Upper lobe of left lung (tissue), 6 donors: ENCODE measurements around the gene KRTAP5-10. TPM values are rescaled to one million over a fixed set of nuclear protein-coding genes. Genes with fewer than 3 reads are reported as not detected.
"Not testable (repeated sequence)": the region's sequence is repeated elsewhere in the genome, so short reads cannot be mapped to it uniquely, and the experiment has no call there.

Source experiments
- ATAC-seq, 2 donors: fragments of 200-7000 bp; cut with Tn5 transposase; one replicate each; pipeline ENCODE4 v1.9.1; 2022; ENCODE audit warnings: mild to moderate bottlenecking in 2 of 2, moderate library complexity in 2 of 2; ENCODE audit not compliant: low FRiP score in 2 of 2
- DNase-seq, 2 donors: peaks; one replicate each; pipeline ENCODE4 v3.0.0-alpha.2; 2019 to 2020
- H3K27ac ChIP-seq, 4 donors: fragments of 200-600 bp; sonication (generic); one replicate each; pipeline ENCODE4 v1.5.1; 2016 to 2019
- H3K27me3 ChIP-seq, 4 donors: fragments of 200-600 bp; sonication (generic); one replicate each; pipeline ENCODE4 v1.5.1; 2017 to 2019
- H3K36me3 ChIP-seq, 4 donors: fragments of 200-600 bp; sonication (generic); one replicate each; pipeline ENCODE4 v1.5.1; 2016 to 2019
- H3K4me1 ChIP-seq, 4 donors: fragments of 200-600 bp; sonication (generic); one replicate each; pipeline ENCODE4 v1.5.1; 2018 to 2019
- H3K4me3 ChIP-seq, 4 donors: fragments of 200-600 bp; sonication (generic); one replicate each; pipeline ENCODE4 v1.5.1; 2017 to 2019; ENCODE audit warnings: mild to moderate bottlenecking in 2 of 4, moderate library complexity in 1 of 4
- H3K9me3 ChIP-seq, 4 donors: fragments of 200-600 bp; sonication (generic); one replicate each; pipeline ENCODE4 v1.5.1; 2018 to 2019
- CTCF ChIP-seq, 6 experiments: fragments of 450-650 bp in 4 of 6; fragments of 200-600 bp in 2 of 6; sonication (generic) in 2 of 6; IDR thresholded peaks; one replicate each; pipeline ENCODE4 v1.5.1; 2016 to 2019; ENCODE audit warnings: antibody characterized with exemption in 6 of 6
- EP300 ChIP-seq, 4 donors: sonication (generic); formaldehyde crosslinking; IDR thresholded peaks; one replicate each; pipeline ENCODE4 v1.5.1; 2017; ENCODE audit warnings: antibody characterized with exemption in 4 of 4, control low read depth in 2 of 4
- POLR2A ChIP-seq, 4 donors: fragments of 450-650 bp; IDR thresholded peaks; one replicate each; pipeline ENCODE4 v1.5.1; 2016 to 2017; ENCODE audit warnings: antibody characterized with exemption in 4 of 4, mild to moderate bottlenecking in 2 of 4
- POLR2AphosphoS5 ChIP-seq, 2 donors: sonication (generic); formaldehyde crosslinking; IDR thresholded peaks; one replicate each; pipeline ENCODE4 v1.5.1; 2017; ENCODE audit warnings: antibody characterized with exemption in 2 of 2
- WGBS, 2 donors: methylation state at CpG; one replicate each; pipeline ENCODE4 v1.1.5; 2017 to 2018; 5-methylcytosine and 5-hydroxymethylcytosine counted together
- total RNA-seq, 6 donors: library from RNA; depleted of rRNA in 4 of 6; stranded (reverse); fragments of >200 nt in 4 of 6; gene quantifications; one replicate each; pipeline versions ENCODE4 v1.1.0 to v1.2.1, GENCODE V29; 2016 to 2021
- donor health status: DM: no; HTN: no; CAD: no; lungs with moderate emphysema.
- donor health status: DM: no; HTN: yes; CAD: no; lungs with severe emphysema.

The KRTAP5-10 gene, protein sequence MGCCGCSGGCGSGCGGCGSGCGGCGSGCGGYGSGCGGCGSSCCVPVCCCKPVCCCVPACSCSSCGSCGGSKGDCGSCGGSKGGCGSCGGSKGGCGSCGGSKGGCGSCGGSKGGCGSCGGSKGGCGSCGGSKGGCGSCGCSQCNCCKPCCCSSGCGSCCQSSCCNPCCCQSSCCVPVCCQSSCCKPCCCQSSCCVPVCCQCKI
- under 1 TPM in 1 of 6 donors, not detected in 5; 0.34 TPM for total RNA-seq

GRCh38 chr11:71565263-71565662 lies at the start of gene KRTAP5-10:
TSS of gene KRTAP5-10 (plus strand) at chr11:71565563. CDS start at chr11:71565588, 25 bp downstream.
- TF ChIP-seq CTCF (IDR thresholded peaks at IDR 0.05) (no peak), EP300 (IDR thresholded peaks at IDR 0.05) (no peak)
- no peaks in the 10 kb centered on the region for H3K4me1 ChIP-seq
- ATAC-seq (no peak), DNase-seq (no peak)
- no peak within 1 kb of the TSS for H3K4me3 ChIP-seq
- 57 to 61% methylated on average over 3 of the region's 5 CpGs for WGBS, 2 donors
- no peaks in the 10 kb centered on the region for H3K9me3 ChIP-seq
- no peaks in the 10 kb centered on the region for H3K36me3 ChIP-seq
- no peak within 1 kb of the TSS for H3K27ac ChIP-seq
- no peaks in the 10 kb centered on the region for H3K27me3 ChIP-seq

DNA sequence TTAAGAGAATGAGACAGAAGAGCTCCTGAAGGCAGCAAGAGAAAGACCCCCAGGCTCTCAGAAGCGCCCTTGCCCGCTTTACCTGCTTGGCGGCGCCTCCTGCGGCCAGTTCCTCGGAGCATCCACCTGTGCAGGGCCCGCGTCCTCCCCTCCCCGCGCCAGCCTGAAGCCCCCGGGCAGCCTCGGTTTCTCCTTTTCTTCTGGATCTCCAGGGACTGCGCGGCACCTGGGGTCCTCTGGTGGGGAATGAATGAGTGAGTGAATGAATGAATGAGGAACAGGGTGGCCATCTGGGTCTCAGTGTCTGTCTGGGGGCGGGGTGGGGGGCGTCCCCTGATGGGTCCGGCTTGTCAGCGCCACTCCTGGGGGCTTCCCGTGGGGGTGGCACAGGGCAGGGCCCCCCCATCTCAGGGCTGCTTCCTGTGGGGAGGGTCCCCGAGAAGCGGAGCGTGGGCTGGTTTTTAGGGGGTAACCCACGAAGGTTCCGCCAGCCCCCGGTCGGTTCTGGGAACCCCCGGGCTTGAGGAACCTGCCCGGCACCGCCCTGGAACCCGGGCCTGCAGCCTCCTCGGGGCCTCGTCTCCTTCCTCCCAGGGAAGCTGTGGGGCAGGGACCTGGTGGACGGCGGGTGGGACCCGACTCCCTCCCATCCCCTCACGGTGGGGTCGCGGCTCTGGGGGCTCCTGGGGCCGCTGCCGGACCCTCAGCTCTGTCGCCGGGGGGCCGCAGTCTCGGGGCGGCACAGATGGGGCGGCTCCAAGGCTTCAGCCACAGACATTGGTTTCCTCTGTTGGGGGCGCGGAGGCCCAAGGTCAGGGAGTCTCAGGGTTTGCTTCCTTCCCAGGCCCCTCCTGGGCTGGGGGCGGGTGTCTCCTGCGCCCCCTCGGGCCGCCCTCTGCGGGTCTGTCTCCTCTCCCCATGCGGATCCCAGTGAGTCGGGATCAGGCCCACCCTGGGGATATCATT lies 46.6 kb upstream of the KRTAP5-10 start:
- Histone ChIP-seq H3K4me3 (no peak overlapping the region), H3K27ac (no peak overlapping the region), H3K9me3 (no peaks in the 10 kb centered on the region), H3K4me1 (no peaks in the 10 kb centered on the region), H3K27me3 (no peaks in the 10 kb centered on the region), H3K36me3 (no peaks in the 10 kb centered on the region)
- TF ChIP-seq POLR2A (IDR thresholded peaks at IDR 0.05) (no peak), POLR2AphosphoS5 (IDR thresholded peaks at IDR 0.05) (no peak)
- ATAC-seq (peak; percentile 16 to 51), DNase-seq (peak in 1 of 2 donors; percentile 66)
- WGBS, 2 donors, result 94 to 95% methylated on average over 6 to 48 of the region's 55 CpGs

DNA sequence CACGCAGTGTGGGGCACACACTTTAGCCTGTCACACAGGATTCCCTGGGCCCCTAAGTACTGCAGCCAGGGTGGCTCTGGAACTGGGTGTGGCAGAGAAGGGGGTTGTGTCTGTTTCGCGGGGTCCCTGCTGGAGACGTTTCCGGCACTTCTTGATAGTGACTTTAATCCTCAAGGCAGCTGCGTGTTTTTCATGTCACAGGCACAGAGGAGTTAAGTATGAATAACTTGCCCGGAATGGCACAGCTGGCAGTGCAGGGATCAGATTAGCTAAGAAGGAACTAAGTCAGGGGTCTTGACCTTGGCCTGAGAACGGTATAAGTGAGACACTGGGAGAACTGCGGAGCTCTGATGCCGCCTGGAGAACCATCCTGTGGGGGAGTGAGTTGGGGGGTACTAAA lies 45.8 kb upstream of the KRTAP5-10 start:
- ATAC-seq (no peak), DNase-seq (no peak)
- no peaks in the 10 kb centered on the region for H3K36me3 ChIP-seq
- H3K27ac ChIP-seq, result no peak overlapping the region
- H3K9me3 ChIP-seq, result no peaks in the 10 kb centered on the region
- 70 to 77% methylated on average over 5 to 10 of the region's 10 CpGs for WGBS, 2 donors
- TF ChIP-seq EP300 (IDR thresholded peaks at IDR 0.05) (no peak), POLR2A (IDR thresholded peaks at IDR 0.05) (no peak), POLR2AphosphoS5 (IDR thresholded peaks at IDR 0.05) (no peak), CTCF (IDR thresholded peaks at IDR 0.05) (no peak)
- H3K27me3 ChIP-seq, result no peaks in the 10 kb centered on the region
- no peak overlapping the region for H3K4me3 ChIP-seq
- H3K4me1 ChIP-seq, result no peaks in the 10 kb centered on the region

GRCh38 chr11:71525188-71525937 lies 40.0 kb upstream of the KRTAP5-10 start:
- TF ChIP-seq CTCF (IDR thresholded peaks at IDR 0.05) (no peak), POLR2AphosphoS5 (IDR thresholded peaks at IDR 0.05) (no peak), EP300 (IDR thresholded peaks at IDR 0.05) (no peak), POLR2A (IDR thresholded peaks at IDR 0.05) (no peak)
- H3K36me3 ChIP-seq, result no peaks in the 10 kb centered on the region
- H3K4me3 ChIP-seq, result no peak overlapping the region
- DNase-seq (no peak), ATAC-seq (peak in 1 of 2 donors; percentile 71)
- H3K27me3 ChIP-seq, result no peaks in the 10 kb centered on the region
- H3K9me3 ChIP-seq, result no peaks in the 10 kb centered on the region
- H3K4me1 ChIP-seq, result no peaks in the 10 kb centered on the region
- 58 to 64% methylated on average over 3 of the region's 3 CpGs for WGBS, 2 donors
- H3K27ac ChIP-seq, result no peak overlapping the region

GRCh38 chr11:71525938-71526495 lies 39.3 kb upstream of the KRTAP5-10 start:
- TF ChIP-seq EP300 (IDR thresholded peaks at IDR 0.05) (no peak), POLR2A (IDR thresholded peaks at IDR 0.05) (no peak), CTCF (IDR thresholded peaks at IDR 0.05) (no peak), POLR2AphosphoS5 (IDR thresholded peaks at IDR 0.05) (no peak)
- H3K36me3 ChIP-seq, result no peaks in the 10 kb centered on the region
- DNase-seq (no peak), ATAC-seq (peak in 1 of 2 donors; percentile 46)
- no peaks in the 10 kb centered on the region for H3K27me3 ChIP-seq
- no peaks in the 10 kb centered on the region for H3K4me1 ChIP-seq
- 79 to 90% methylated on average over 2 of the region's 2 CpGs for WGBS, 2 donors
- no peak overlapping the region for H3K4me3 ChIP-seq
- H3K27ac ChIP-seq, result no peak overlapping the region
- H3K9me3 ChIP-seq, result no peaks in the 10 kb centered on the region

GRCh38 chr11:71526796-71527575 lies 38.4 kb upstream of the KRTAP5-10 start, which contains the start of gene KRTAP5-7:
TSS of gene KRTAP5-7 (plus strand) at chr11:71527267. CDS start at chr11:71527301, 34 bp downstream.
- ATAC-seq, H3K4me3 ChIP-seq, H3K27me3 ChIP-seq, H3K4me1 ChIP-seq, H3K27ac ChIP-seq, H3K9me3 ChIP-seq, H3K36me3 ChIP-seq: not testable (repeated sequence)
- DNase-seq, result peak in 1 of 2 donors; percentile 66
- 55 to 64% methylated on average over 7 to 8 of the region's 10 CpGs for WGBS, 2 donors
